GM12878 (cell line): ENCODE measurements around the gene LYRM4.

Experiments
- CREB1 ChIP-seq: IDR thresholded peaks from 2 replicates; pipeline ENCODE4 v1.6.1; 2012; ENCODE audit warnings: low read depth, mild to moderate bottlenecking, inconsistent platforms
- CREM ChIP-seq: IDR thresholded peaks from 2 replicates; pipeline ENCODE4 v1.6.1; 2014; ENCODE audit warnings: antibody characterized with exemption, low read depth
- EP300 ChIP-seq, 2 experiments: fragments of 150-350 bp in 1 of 2; IDR thresholded peaks; 2 replicates each; pipeline ENCODE4 v1.6.1; 2011 to 2012; ENCODE audit warnings: low read depth in 2 of 2, low read length in 2 of 2, borderline replicate concordance in 1 of 2, improper control_type of control experiment in 1 of 2, inconsistent platforms in 1 of 2; ENCODE audit not compliant: control insufficient read depth in 1 of 2
- EZH2 ChIP-seq: IDR thresholded peaks from 2 replicates; pipeline ENCODE4 v1.6.1; 2012; ENCODE audit warnings: low read depth, mild to moderate bottlenecking, control low read depth, inconsistent platforms, low read length, borderline replicate concordance; ENCODE audit not compliant: control insufficient read depth
- HCFC1 ChIP-seq: fragments of 150-350 bp; IDR thresholded peaks from 2 replicates; pipeline ENCODE4 v1.6.1; 2014; ENCODE audit warnings: low read length
- HDGF ChIP-seq: fragments of 450-650 bp; IDR thresholded peaks from 2 replicates; pipeline ENCODE4 v1.6.1; 2016; ENCODE audit warnings: antibody characterized with exemption
- NR2F1 ChIP-seq: fragments of 450-650 bp; conservative IDR thresholded peaks from 2 replicates; pipeline ENCODE4 v1.6.1; 2017; ENCODE audit warnings: mild to moderate bottlenecking
- SIN3A ChIP-seq: IDR thresholded peaks from 2 replicates; pipeline ENCODE4 v1.6.1; 2012; ENCODE audit warnings: low read depth, low read length, improper control_type of control experiment
- YBX1 ChIP-seq: fragments of 450-650 bp; IDR thresholded peaks from 2 replicates; pipeline ENCODE4 v1.6.1; 2016; ENCODE audit warnings: antibody characterized with exemption
- TF ChIP-seq, protein P1 (sequence below): IDR thresholded peaks from 2 replicates; pipeline ENCODE4 v1.6.1; 2011; ENCODE audit warnings: low read depth, low read length, improper control_type of control experiment, borderline replicate concordance
- TF ChIP-seq, protein P2 (sequence below): fragments of 450-650 bp; IDR thresholded peaks from 2 replicates; pipeline ENCODE4 v1.6.1; 2016; ENCODE audit warnings: mild to moderate bottlenecking, moderate library complexity, borderline replicate concordance
- TF ChIP-seq, protein P3 (sequence below): IDR thresholded peaks from 2 replicates; pipeline ENCODE4 v1.6.1; 2011; ENCODE audit warnings: borderline replicate concordance, low read depth, mild to moderate bottlenecking, moderate library complexity, mixed read lengths, low read length; ENCODE audit not compliant: insufficient read depth; ENCODE audit errors: extremely low read length
- TF ChIP-seq, protein P4 (sequence below): IDR thresholded peaks from 2 replicates; pipeline ENCODE4 v1.6.1; 2012; ENCODE audit warnings: mild to moderate bottlenecking, low read depth, low read length
- TF ChIP-seq, protein P5 (sequence below), 3 experiments: IDR thresholded peaks in 2 of 3; conservative IDR thresholded peaks in 1 of 3; 2 replicates each; pipeline ENCODE4 v1.5.1; 2011; ENCODE audit warnings: low read depth in 3 of 3, low read length in 3 of 3, mild to moderate bottlenecking in 3 of 3, control low read depth in 2 of 3, moderate library complexity in 2 of 3, inconsistent platforms in 1 of 3, mixed read lengths in 1 of 3; ENCODE audit not compliant: control insufficient read depth in 2 of 3, insufficient read depth in 1 of 3; ENCODE audit errors: extremely low read depth in 1 of 3

DNA sequence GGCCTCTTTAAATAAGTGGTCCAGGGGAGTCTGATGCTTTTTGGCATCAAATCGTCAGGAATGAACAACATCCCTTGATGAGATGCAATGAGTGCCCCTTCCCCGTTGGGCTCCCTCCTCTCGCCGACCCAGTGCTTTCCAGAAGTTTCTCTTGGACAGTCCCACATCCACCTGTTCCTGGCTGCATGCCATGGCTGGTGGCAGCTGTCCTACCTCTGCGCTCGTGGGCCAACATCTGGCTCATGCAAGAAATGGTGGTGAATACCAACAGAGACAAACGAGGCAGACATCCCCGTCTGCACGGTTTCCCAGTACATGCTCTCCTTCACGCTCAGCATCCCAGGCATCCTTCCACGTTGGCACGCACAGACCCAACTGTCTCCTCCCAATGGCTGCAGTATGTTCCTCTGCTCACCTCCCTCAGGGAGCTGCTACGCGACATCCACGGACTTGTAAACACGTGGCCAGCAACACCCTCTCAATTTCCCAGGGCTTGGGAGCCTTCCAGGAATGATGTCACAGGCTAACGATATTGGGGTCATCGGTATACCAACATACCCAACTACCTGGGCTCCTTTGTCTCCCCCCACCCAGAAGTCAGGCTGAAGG is 138.1 kb downstream of the LYRM4 start:
- TF ChIP-seq HDGF (no peak), YBX1 (no peak), CREM (no peak), NR2F1 (no peak), SIN3A (no peak), EP300 (IDR thresholded peaks at IDR 0.05; ENCODE audit: borderline replicate concordance in 1 of 2, control insufficient read depth in 1 of 2, low read depth in 2 of 2, low read length in 2 of 2) (no peak), HCFC1 (no peak), CREB1 (no peak), EZH2 (no peak)
- TF ChIP-seq, protein P1, sequence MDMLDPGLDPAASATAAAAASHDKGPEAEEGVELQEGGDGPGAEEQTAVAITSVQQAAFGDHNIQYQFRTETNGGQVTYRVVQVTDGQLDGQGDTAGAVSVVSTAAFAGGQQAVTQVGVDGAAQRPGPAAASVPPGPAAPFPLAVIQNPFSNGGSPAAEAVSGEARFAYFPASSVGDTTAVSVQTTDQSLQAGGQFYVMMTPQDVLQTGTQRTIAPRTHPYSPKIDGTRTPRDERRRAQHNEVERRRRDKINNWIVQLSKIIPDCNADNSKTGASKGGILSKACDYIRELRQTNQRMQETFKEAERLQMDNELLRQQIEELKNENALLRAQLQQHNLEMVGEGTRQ: no peak
- TF ChIP-seq, protein P2, sequence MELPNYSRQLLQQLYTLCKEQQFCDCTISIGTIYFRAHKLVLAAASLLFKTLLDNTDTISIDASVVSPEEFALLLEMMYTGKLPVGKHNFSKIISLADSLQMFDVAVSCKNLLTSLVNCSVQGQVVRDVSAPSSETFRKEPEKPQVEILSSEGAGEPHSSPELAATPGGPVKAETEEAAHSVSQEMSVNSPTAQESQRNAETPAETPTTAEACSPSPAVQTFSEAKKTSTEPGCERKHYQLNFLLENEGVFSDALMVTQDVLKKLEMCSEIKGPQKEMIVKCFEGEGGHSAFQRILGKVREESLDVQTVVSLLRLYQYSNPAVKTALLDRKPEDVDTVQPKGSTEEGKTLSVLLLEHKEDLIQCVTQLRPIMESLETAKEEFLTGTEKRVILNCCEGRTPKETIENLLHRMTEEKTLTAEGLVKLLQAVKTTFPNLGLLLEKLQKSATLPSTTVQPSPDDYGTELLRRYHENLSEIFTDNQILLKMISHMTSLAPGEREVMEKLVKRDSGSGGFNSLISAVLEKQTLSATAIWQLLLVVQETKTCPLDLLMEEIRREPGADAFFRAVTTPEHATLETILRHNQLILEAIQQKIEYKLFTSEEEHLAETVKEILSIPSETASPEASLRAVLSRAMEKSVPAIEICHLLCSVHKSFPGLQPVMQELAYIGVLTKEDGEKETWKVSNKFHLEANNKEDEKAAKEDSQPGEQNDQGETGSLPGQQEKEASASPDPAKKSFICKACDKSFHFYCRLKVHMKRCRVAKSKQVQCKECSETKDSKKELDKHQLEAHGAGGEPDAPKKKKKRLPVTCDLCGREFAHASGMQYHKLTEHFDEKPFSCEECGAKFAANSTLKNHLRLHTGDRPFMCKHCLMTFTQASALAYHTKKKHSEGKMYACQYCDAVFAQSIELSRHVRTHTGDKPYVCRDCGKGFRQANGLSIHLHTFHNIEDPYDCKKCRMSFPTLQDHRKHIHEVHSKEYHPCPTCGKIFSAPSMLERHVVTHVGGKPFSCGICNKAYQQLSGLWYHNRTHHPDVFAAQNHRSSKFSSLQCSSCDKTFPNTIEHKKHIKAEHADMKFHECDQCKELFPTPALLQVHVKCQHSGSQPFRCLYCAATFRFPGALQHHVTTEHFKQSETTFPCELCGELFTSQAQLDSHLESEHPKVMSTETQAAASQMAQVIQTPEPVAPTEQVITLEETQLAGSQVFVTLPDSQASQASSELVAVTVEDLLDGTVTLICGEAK: no peak
- TF ChIP-seq, protein P3, sequence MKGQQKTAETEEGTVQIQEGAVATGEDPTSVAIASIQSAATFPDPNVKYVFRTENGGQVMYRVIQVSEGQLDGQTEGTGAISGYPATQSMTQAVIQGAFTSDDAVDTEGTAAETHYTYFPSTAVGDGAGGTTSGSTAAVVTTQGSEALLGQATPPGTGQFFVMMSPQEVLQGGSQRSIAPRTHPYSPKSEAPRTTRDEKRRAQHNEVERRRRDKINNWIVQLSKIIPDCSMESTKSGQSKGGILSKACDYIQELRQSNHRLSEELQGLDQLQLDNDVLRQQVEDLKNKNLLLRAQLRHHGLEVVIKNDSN: no peak
- TF ChIP-seq, protein P4, sequence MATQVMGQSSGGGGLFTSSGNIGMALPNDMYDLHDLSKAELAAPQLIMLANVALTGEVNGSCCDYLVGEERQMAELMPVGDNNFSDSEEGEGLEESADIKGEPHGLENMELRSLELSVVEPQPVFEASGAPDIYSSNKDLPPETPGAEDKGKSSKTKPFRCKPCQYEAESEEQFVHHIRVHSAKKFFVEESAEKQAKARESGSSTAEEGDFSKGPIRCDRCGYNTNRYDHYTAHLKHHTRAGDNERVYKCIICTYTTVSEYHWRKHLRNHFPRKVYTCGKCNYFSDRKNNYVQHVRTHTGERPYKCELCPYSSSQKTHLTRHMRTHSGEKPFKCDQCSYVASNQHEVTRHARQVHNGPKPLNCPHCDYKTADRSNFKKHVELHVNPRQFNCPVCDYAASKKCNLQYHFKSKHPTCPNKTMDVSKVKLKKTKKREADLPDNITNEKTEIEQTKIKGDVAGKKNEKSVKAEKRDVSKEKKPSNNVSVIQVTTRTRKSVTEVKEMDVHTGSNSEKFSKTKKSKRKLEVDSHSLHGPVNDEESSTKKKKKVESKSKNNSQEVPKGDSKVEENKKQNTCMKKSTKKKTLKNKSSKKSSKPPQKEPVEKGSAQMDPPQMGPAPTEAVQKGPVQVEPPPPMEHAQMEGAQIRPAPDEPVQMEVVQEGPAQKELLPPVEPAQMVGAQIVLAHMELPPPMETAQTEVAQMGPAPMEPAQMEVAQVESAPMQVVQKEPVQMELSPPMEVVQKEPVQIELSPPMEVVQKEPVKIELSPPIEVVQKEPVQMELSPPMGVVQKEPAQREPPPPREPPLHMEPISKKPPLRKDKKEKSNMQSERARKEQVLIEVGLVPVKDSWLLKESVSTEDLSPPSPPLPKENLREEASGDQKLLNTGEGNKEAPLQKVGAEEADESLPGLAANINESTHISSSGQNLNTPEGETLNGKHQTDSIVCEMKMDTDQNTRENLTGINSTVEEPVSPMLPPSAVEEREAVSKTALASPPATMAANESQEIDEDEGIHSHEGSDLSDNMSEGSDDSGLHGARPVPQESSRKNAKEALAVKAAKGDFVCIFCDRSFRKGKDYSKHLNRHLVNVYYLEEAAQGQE: no peak
- TF ChIP-seq, protein P5, sequence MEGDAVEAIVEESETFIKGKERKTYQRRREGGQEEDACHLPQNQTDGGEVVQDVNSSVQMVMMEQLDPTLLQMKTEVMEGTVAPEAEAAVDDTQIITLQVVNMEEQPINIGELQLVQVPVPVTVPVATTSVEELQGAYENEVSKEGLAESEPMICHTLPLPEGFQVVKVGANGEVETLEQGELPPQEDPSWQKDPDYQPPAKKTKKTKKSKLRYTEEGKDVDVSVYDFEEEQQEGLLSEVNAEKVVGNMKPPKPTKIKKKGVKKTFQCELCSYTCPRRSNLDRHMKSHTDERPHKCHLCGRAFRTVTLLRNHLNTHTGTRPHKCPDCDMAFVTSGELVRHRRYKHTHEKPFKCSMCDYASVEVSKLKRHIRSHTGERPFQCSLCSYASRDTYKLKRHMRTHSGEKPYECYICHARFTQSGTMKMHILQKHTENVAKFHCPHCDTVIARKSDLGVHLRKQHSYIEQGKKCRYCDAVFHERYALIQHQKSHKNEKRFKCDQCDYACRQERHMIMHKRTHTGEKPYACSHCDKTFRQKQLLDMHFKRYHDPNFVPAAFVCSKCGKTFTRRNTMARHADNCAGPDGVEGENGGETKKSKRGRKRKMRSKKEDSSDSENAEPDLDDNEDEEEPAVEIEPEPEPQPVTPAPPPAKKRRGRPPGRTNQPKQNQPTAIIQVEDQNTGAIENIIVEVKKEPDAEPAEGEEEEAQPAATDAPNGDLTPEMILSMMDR (IDR thresholded peaks at IDR 0.05 in 2 of 3, conservative IDR thresholded peaks at IDR 0.05 in 1 of 3; ENCODE audit: control insufficient read depth in 2 of 3, extremely low read depth in 1 of 3, insufficient read depth in 1 of 3, low read depth in 3 of 3, low read length in 3 of 3): no peak
